Ishikawa (cell line): Measurements from ENCODE around the gene DGKG.

Experiments used
- CEBPB ChIP-seq: IDR thresholded peaks from 2 replicates; pipeline ENCODE4 v1.6.1; 2012
- EGR1 ChIP-seq: IDR thresholded peaks from 2 replicates; pipeline ENCODE4 v1.6.1; 2012
- EP300 ChIP-seq: IDR thresholded peaks from 2 replicates; pipeline ENCODE4 v1.6.1; 2012; ENCODE audit warnings: borderline replicate concordance
- NFIC ChIP-seq: IDR thresholded peaks from 2 replicates; pipeline ENCODE4 v1.6.1; 2012
- RAD21 ChIP-seq: IDR thresholded peaks from 2 replicates; pipeline ENCODE4 v1.6.1; 2012; ENCODE audit warnings: low read depth
- TAF1 ChIP-seq: IDR thresholded peaks from 2 replicates; pipeline ENCODE4 v1.6.1; 2012; ENCODE audit warnings: low read depth, mild to moderate bottlenecking
- TCF12 ChIP-seq: IDR thresholded peaks from 2 replicates; pipeline ENCODE4 v1.6.1; 2012; ENCODE audit warnings: low read depth
- YY1 ChIP-seq: IDR thresholded peaks from 2 replicates; pipeline ENCODE4 v1.6.1; 2012; ENCODE audit warnings: low read depth
- TF ChIP-seq, protein P1 (sequence below): IDR thresholded peaks from 2 replicates; pipeline ENCODE4 v1.6.1; 2012; ENCODE audit warnings: low read depth, mild to moderate bottlenecking
- TF ChIP-seq, protein P2 (sequence below): IDR thresholded peaks from 2 replicates; pipeline ENCODE4 v1.6.1; 2012

DNA sequence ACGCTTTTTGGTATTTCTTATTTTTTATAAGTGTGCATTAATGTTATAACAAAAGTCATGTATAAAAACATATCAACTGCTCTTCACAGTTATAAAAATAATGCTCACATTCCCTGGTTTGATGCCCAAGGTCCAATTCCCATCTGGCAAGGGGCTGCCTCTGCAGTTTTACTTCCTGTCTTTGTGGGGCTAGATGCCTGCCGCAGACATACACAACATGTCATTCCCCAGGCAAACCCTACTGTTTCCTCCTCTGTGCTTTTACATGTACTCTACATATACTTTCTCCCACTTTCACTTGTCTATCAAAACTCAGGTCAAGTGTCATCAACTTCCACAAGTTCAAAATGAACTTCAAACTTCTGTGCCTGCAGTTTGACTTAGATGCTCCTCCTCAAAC is 192.7 kb downstream of the DGKG start:
- TF ChIP-seq, protein P1, sequence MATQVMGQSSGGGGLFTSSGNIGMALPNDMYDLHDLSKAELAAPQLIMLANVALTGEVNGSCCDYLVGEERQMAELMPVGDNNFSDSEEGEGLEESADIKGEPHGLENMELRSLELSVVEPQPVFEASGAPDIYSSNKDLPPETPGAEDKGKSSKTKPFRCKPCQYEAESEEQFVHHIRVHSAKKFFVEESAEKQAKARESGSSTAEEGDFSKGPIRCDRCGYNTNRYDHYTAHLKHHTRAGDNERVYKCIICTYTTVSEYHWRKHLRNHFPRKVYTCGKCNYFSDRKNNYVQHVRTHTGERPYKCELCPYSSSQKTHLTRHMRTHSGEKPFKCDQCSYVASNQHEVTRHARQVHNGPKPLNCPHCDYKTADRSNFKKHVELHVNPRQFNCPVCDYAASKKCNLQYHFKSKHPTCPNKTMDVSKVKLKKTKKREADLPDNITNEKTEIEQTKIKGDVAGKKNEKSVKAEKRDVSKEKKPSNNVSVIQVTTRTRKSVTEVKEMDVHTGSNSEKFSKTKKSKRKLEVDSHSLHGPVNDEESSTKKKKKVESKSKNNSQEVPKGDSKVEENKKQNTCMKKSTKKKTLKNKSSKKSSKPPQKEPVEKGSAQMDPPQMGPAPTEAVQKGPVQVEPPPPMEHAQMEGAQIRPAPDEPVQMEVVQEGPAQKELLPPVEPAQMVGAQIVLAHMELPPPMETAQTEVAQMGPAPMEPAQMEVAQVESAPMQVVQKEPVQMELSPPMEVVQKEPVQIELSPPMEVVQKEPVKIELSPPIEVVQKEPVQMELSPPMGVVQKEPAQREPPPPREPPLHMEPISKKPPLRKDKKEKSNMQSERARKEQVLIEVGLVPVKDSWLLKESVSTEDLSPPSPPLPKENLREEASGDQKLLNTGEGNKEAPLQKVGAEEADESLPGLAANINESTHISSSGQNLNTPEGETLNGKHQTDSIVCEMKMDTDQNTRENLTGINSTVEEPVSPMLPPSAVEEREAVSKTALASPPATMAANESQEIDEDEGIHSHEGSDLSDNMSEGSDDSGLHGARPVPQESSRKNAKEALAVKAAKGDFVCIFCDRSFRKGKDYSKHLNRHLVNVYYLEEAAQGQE: no peak
- TF ChIP-seq RAD21 (no peak), CEBPB (no peak), EP300 (no peak), YY1 (no peak), EGR1 (no peak), NFIC (no peak), TAF1 (no peak), TCF12 (no peak)
- TF ChIP-seq, protein P2, sequence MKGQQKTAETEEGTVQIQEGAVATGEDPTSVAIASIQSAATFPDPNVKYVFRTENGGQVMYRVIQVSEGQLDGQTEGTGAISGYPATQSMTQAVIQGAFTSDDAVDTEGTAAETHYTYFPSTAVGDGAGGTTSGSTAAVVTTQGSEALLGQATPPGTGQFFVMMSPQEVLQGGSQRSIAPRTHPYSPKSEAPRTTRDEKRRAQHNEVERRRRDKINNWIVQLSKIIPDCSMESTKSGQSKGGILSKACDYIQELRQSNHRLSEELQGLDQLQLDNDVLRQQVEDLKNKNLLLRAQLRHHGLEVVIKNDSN: no peak
